H1 (cell line): ENCODE data around the gene CHTF8. TPM values are rescaled to one million over a fixed set of nuclear protein-coding genes. Genes with fewer than 3 reads are reported as not detected.

ENCODE experiments used
- CTCF ChIA-PET: fragments of 300-600 bp; sonication (Branson Sonifier 250); formaldehyde crosslinking; loops from one replicate; lab custom pipeline; 2021; ENCODE audit not compliant: partially characterized antibody; lab: Charles Lee
- POLR2A ChIA-PET: fragments of 300-600 bp; sonication (Branson Sonifier 250); formaldehyde crosslinking; loops from one replicate; lab custom pipeline; 2021; ENCODE audit warnings: inconsistent platforms; ENCODE audit not compliant: partially characterized antibody; lab: Charles Lee
- DNase-seq, 2 experiments: peaks; one replicate each; pipeline versions ENCODE4 v3.0.0 to v3.0.0-alpha.2; 2010 to 2022; ENCODE audit warnings: low spot score in 2 of 2, low read depth in 1 of 2, mixed read lengths in 1 of 2
- FAIRE-seq: peaks from 2 replicates; lab custom pipeline; 2011; peaks lifted over from hg19 to GRCh38; lab: Jason Lieb, UNC
- H2AFZ ChIP-seq: 2 replicates; pipeline ENCODE4 v1.8.1; 2012; ENCODE audit warnings: low read length, inconsistent platforms
- H2AK5ac ChIP-seq: 2 replicates; pipeline ENCODE4 v1.6.1; 2013; ENCODE audit warnings: low read depth, low read length
- H2BK120ac ChIP-seq: replicated peaks from 2 replicates; pipeline ENCODE3; 2013; ENCODE audit warnings: low read depth, low read length, inconsistent platforms
- H2BK12ac ChIP-seq: 2 replicates; pipeline ENCODE4 v1.6.1; 2013; ENCODE audit warnings: low read depth, low read length
- H2BK15ac ChIP-seq: 2 replicates; pipeline ENCODE4 v1.6.1; 2013; ENCODE audit warnings: low read length
- H2BK20ac ChIP-seq: 2 replicates; pipeline ENCODE4 v1.6.1; 2013; ENCODE audit warnings: low read length
- H2BK5ac ChIP-seq: 2 replicates; pipeline ENCODE4 v1.6.1; 2013; ENCODE audit warnings: low read depth, low read length
- H3K14ac ChIP-seq: 2 replicates; pipeline ENCODE4 v1.6.1; 2013; ENCODE audit warnings: inconsistent platforms; ENCODE audit not compliant: insufficient read length
- H3K18ac ChIP-seq: 2 replicates; pipeline ENCODE4 v1.6.1; 2013; ENCODE audit warnings: low read length; ENCODE audit errors: extremely low read depth
- H3K23ac ChIP-seq: 2 replicates; pipeline ENCODE4 v1.6.1; 2013; ENCODE audit warnings: inconsistent platforms; ENCODE audit not compliant: insufficient read length
- H3K23me2 ChIP-seq: 2 replicates; pipeline ENCODE4 v1.6.1; 2013; ENCODE audit warnings: low read depth, low read length
- H3K27ac ChIP-seq: 2 replicates; pipeline ENCODE4 v1.6.1; 2011; ENCODE audit warnings: low read depth, low read length, inconsistent platforms
- H3K27me3 ChIP-seq, 4 experiments: replicated peaks in 1 of 4; 1 replicate in 1 of 4; 2 replicates in 3 of 4; pipeline versions ENCODE4 v1.6.1 to v1.8.1; 2011 to 2013; ENCODE audit warnings: low read length in 3 of 4, mild to moderate bottlenecking in 3 of 4, inconsistent platforms in 2 of 4, mixed read lengths in 2 of 4, moderate library complexity in 1 of 4; ENCODE audit not compliant: control insufficient read depth in 3 of 4, insufficient read depth in 3 of 4; ENCODE audit errors: extremely low read depth in 1 of 4
- H3K36me3 ChIP-seq, 4 experiments: 2 replicates each; pipeline versions ENCODE4 v1.6.1 to v1.8.1; 2011 to 2013; ENCODE audit warnings: mild to moderate bottlenecking in 4 of 4, low read length in 3 of 4, moderate library complexity in 2 of 4, control low read depth in 1 of 4, inconsistent platforms in 1 of 4; ENCODE audit not compliant: insufficient read depth in 4 of 4, control insufficient read depth in 2 of 4
- H3K4ac ChIP-seq: replicated peaks from 2 replicates; pipeline ENCODE3; 2013; ENCODE audit warnings: low read length, low read depth, mixed read lengths, inconsistent platforms; ENCODE audit not compliant: insufficient read length
- H3K4me1 ChIP-seq, 4 experiments: replicated peaks in 1 of 4; 1 replicate in 1 of 4; 2 replicates in 3 of 4; pipeline versions ENCODE4 v1.6.1 to v1.8.1; 2011 to 2013; ENCODE audit warnings: low read length in 3 of 4, inconsistent platforms in 2 of 4, mixed read lengths in 1 of 4; ENCODE audit not compliant: insufficient read depth in 4 of 4, control insufficient read depth in 3 of 4
- H3K4me2 ChIP-seq, 2 experiments: 2 replicates each; pipeline versions ENCODE4 v1.6.1 to v1.8.1; 2011 to 2013; ENCODE audit warnings: low read depth in 2 of 2, low read length in 2 of 2, control low read depth in 1 of 2, inconsistent platforms in 1 of 2, mild to moderate bottlenecking in 1 of 2; ENCODE audit not compliant: insufficient read depth in 1 of 2
- H3K4me3 ChIP-seq, 4 experiments: fragments of 200-600, 300-600 bp in 1 of 4; sonication (generic), shearing (Covaris generic), sonication (Bioruptor Twin) in 1 of 4; 2 replicates each; pipeline versions ENCODE4 v1.5.1 to v1.8.1; 2011 to 2016; ENCODE audit warnings: low read length in 4 of 4, low read depth in 3 of 4, control low read depth in 2 of 4, inconsistent platforms in 2 of 4, mild to moderate bottlenecking in 2 of 4, mixed read lengths in 1 of 4, moderate library complexity in 1 of 4; ENCODE audit not compliant: insufficient read depth in 2 of 4; ENCODE audit errors: extremely low read depth in 1 of 4
- H3K56ac ChIP-seq: replicated peaks from 2 replicates; pipeline ENCODE3; 2013; ENCODE audit warnings: low read depth, mild to moderate bottlenecking, mixed read lengths, low read length, inconsistent platforms; ENCODE audit not compliant: insufficient read length
- H3K79me1 ChIP-seq: 2 replicates; pipeline ENCODE4 v1.6.1; 2013; ENCODE audit warnings: low read depth, low read length, control low read depth
- H3K79me2 ChIP-seq, 2 experiments: 2 replicates each; pipeline versions ENCODE4 v1.6.1 to v1.8.1; 2012 to 2013; ENCODE audit warnings: low read length in 2 of 2, mild to moderate bottlenecking in 2 of 2, inconsistent platforms in 1 of 2; ENCODE audit not compliant: insufficient read depth in 2 of 2, control insufficient read depth in 1 of 2
- H3K9ac ChIP-seq, 4 experiments: replicated peaks in 1 of 4; 1 replicate in 1 of 4; 2 replicates in 3 of 4; pipeline versions ENCODE4 v1.6.1 to v1.8.1; 2011 to 2013; ENCODE audit warnings: low read depth in 3 of 4, low read length in 3 of 4, control low read depth in 2 of 4, mild to moderate bottlenecking in 2 of 4, moderate library complexity in 2 of 4, inconsistent platforms in 1 of 4; ENCODE audit errors: extremely low read depth in 1 of 4
- H3K9me3 ChIP-seq, 2 experiments: 2 replicates each; pipeline versions ENCODE4 v1.6.1 to v1.8.1; 2012 to 2013; ENCODE audit warnings: mild to moderate bottlenecking in 2 of 2, moderate library complexity in 2 of 2, control low read depth in 1 of 2, inconsistent platforms in 1 of 2, low read depth in 1 of 2, low read length in 1 of 2, mixed read lengths in 1 of 2; ENCODE audit not compliant: insufficient read depth in 2 of 2
- H4K20me1 ChIP-seq, 2 experiments: replicated peaks in 1 of 2; 2 replicates each; pipeline versions ENCODE3 to v1.8.1; 2011 to 2013; ENCODE audit warnings: inconsistent platforms in 2 of 2, low read length in 2 of 2, mild to moderate bottlenecking in 1 of 2; ENCODE audit not compliant: insufficient read depth in 2 of 2, control insufficient read depth in 1 of 2
- H4K5ac ChIP-seq: 2 replicates; pipeline ENCODE4 v1.6.1; 2013; ENCODE audit warnings: low read length, low read depth, mixed read lengths, inconsistent platforms; ENCODE audit not compliant: insufficient read length
- H4K8ac ChIP-seq: 2 replicates; pipeline ENCODE4 v1.8.0; 2013; ENCODE audit warnings: mild to moderate bottlenecking, moderate library complexity, low read length, inconsistent platforms; ENCODE audit not compliant: insufficient read depth; ENCODE audit errors: extremely low read depth
- H4K91ac ChIP-seq: replicated peaks from 2 replicates; pipeline ENCODE3; 2013; ENCODE audit warnings: low read length, mixed read lengths, inconsistent platforms; ENCODE audit not compliant: insufficient read length
- EGR1 ChIP-seq: IDR thresholded peaks from 2 replicates; pipeline ENCODE4 v1.6.1; 2011; ENCODE audit warnings: low read depth, low read length, borderline replicate concordance
- GABPA ChIP-seq: IDR thresholded peaks from 2 replicates; pipeline ENCODE4 v1.6.1; 2011; ENCODE audit warnings: mild to moderate bottlenecking, low read length, moderate library complexity, borderline replicate concordance; ENCODE audit not compliant: insufficient read depth
- NRF1 ChIP-seq: IDR thresholded peaks from 2 replicates; pipeline ENCODE4 v1.6.1; 2011; ENCODE audit warnings: mild to moderate bottlenecking, low read depth, low read length, improper control_type of control experiment
- PHF8 ChIP-seq: fragments of 200-600 bp; sonication (generic); conservative IDR thresholded peaks from 2 replicates; pipeline ENCODE4 v1.7.1; 2012; ENCODE audit warnings: low read depth, mild to moderate bottlenecking, inconsistent platforms, low read length, moderate library complexity
- SIRT6 ChIP-seq: IDR thresholded peaks from one replicate; pipeline ENCODE4 v1.7.1; 2012; ENCODE audit warnings: low read length, inconsistent platforms
- TAF7 ChIP-seq: optimal IDR thresholded peaks from 2 replicates; pipeline ENCODE3; 2011; ENCODE audit warnings: low read depth, mild to moderate bottlenecking, inconsistent platforms, low read length, moderate library complexity, borderline replicate concordance
- TEAD4 ChIP-seq: IDR thresholded peaks from 2 replicates; pipeline ENCODE4 v1.6.1; 2012; ENCODE audit warnings: low read depth, low read length, inconsistent platforms, mixed read lengths
- WGBS, 2 experiments: shearing (Covaris generic) in 1 of 2; methylation state at CpG; one replicate each; pipeline versions ENCODE4 v1.1.6 to v1.1.7; 2013 to 2015; ENCODE audit warnings: low lambda C conversion rate in 2 of 2, mixed read lengths in 2 of 2, inconsistent platforms in 1 of 2, low coverage in 1 of 2, missing lambda C conversion rate in 1 of 2; ENCODE audit not compliant: insufficient replicate concordance in 2 of 2, insufficient coverage in 1 of 2, insufficient read length in 1 of 2; ENCODE audit errors: extremely low coverage in 1 of 2, missing lambda C conversion rate in 1 of 2; 5-methylcytosine and 5-hydroxymethylcytosine counted together
- polyA plus RNA-seq, 7 experiments: library from polyadenylated mRNA; depleted of rRNA in 3 of 7; stranded (reverse) in 5 of 7; unstranded in 2 of 7; fragments of >200 nt in 5 of 7; fragments of 200-250 nt in 2 of 7; gene quantifications; 1 replicate in 5 of 7; 2 replicates in 1 of 7; 4 replicates in 1 of 7; pipeline versions ENCODE4 v1.2.1 to v1.2.3, GENCODE V29; 2011 to 2013; ENCODE audit warnings: missing spikeins in 2 of 7, mixed read lengths in 2 of 7
- total RNA-seq: library from RNA; stranded (reverse); fragmentation: NEBNext Ultra II Directional; extraction: Animal tissue kit (Norgen Biotek cat#: 25700); gene quantifications from 2 replicates; pipeline ENCODE4 v1.2.1, GENCODE V29; 2021

Gene CHTF8
- total and polyA plus RNA-seq, 2 of the 8 experiments (the other 6 are each of a cell fraction or from before 2014, with no cell fraction given), result 114 to 138 TPM

DNA sequence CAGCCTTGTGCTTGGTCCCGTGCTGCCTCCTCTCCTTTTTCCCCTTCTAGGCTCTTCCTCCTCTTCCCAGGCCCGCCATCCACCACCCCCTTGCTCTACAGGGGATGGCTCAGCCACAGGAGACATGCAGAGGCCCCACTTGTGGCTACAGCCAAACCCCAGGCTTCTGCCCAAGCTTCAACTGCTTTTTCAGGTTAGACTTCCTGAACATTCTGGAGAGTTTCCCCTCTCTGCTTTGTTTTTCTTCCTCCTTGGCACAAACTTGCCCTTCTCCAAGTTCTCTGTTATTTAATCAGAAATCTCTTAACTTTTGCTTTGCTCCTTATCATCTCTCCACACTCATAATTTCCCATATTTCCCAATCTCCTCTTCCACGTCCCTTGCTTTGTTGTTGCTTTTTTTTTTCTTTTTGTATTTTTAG is 45.2 kb downstream of the CHTF8 start:
- Histone ChIP-seq H3K56ac (no peak overlapping the region), H2AFZ (no peak overlapping the region), H4K8ac (peak overlapping the region; percentile 0; the same call in 1 of the 2 replicates), H2BK15ac (peak overlapping the region; percentile 63; the same call in 1 of the 2 replicates)
- no peak for TF ChIP-seq SIRT6
- no peak for TF ChIP-seq NRF1
- no peak for TF ChIP-seq TAF7
- TF ChIP-seq EGR1, result no peak
- TF ChIP-seq GABPA, result no peak
- TF ChIP-seq TEAD4, result no peak
- no peak for TF ChIP-seq PHF8
- TF ChIP-seq, all 59 proteins: peak for 0
- H3K4me2 ChIP-seq, result no peak overlapping the region
- ChIA-PET CTCF (interaction anchor here (1.0 kb wide), 1 partner anchor 42 kb away, joined by 3 read pairs; no protein-coding TSS in a partner anchor), POLR2A (no interaction called here)
- H2BK12ac ChIP-seq, result no peak overlapping the region; the same call in 1 of the 2 replicates
- H2BK20ac ChIP-seq, result no peak overlapping the region; the same call in 1 of the 2 replicates
- DNase-seq, result no peak
- H3K4me3 ChIP-seq, result no peak overlapping the region
- no peaks in the 10 kb centered on the region for H3K9me3 ChIP-seq
- H2BK120ac ChIP-seq, result no peak overlapping the region
- H3K23me2 ChIP-seq, result no peaks in the 10 kb centered on the region
- H3K36me3 ChIP-seq, result no peaks in the 10 kb centered on the region
- peak overlapping the region; percentile 48; the same call in 1 of the 2 replicates for H2BK5ac ChIP-seq
- 97 to 100% methylated on average over 1 to 3 of the region's 3 CpGs for WGBS, 2 experiments
- H2AK5ac ChIP-seq, result no peak overlapping the region; the same call in 1 of the 2 replicates
- no peak overlapping the region for H3K23ac ChIP-seq
- H3K9ac ChIP-seq, result no peak overlapping the region
- no peaks in the 10 kb centered on the region for H3K79me1 ChIP-seq
- FAIRE-seq, result no peak
- no peak overlapping the region for H3K18ac ChIP-seq
- H3K27me3 ChIP-seq, result no peaks in the 10 kb centered on the region
- no peaks in the 10 kb centered on the region for H4K20me1 ChIP-seq
- H3K79me2 ChIP-seq, result no peaks in the 10 kb centered on the region
- no peak overlapping the region for H3K14ac ChIP-seq
- peaks cover 9 to 14% (median 12%) of the 10 kb centered on the region in 4 experiments for H3K4me1 ChIP-seq
- no peak overlapping the region for H4K5ac ChIP-seq
- no peak overlapping the region for H3K27ac ChIP-seq
- H3K4ac ChIP-seq, result no peak overlapping the region
- peak overlapping the region; percentile 56 for H4K91ac ChIP-seq
